Measurements from ENCODE around the gene PWWP2B.

PWWP2B gene

DNA sequence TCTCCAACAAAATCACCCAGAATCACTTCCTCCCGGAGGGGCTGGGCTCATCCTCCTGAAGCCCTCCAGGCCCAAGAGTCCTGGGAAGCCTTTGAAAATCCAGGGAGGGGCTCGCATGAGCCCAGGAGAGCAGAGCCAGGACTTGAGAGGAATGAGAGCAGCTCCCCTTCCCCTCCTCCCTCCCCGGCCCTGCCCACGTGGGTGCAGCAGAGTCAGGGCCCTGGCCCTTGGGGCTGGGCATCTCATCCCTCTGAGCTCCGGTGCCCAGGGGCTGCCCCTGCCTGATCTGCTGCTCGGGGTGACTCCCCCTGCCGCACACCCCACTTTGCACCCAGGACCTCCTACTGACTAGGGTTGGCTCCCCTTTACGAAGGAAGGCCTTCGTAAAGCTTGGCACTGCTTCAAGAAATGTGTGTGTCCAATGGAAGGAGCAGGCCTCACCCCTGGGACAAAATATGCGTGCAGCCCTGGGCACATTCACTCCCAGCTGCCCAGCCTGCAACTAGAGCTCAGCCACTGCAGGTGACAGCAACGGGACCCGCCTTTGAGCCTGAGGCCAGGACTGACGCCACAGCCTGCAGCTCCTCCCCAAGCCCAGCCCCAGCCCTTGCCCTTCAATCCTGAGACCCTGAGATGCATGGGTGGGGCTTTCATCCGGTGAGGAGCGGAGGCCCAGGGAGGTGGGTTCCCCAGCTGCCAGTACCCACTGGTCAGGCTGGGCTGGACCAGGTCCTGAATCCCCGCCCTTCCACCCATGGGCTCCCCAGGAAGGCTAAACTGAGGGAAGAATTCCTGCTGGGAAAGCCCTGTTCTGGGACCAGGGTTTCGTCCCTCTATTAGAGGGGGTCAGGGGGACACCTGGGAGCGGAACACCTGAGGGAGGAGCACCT is 21.8 kb downstream of the PWWP2B start:
- DNase-seq (ENCODE audit: low read depth in 1 of 2, low spot score in 1 of 2), result no peak

DNA sequence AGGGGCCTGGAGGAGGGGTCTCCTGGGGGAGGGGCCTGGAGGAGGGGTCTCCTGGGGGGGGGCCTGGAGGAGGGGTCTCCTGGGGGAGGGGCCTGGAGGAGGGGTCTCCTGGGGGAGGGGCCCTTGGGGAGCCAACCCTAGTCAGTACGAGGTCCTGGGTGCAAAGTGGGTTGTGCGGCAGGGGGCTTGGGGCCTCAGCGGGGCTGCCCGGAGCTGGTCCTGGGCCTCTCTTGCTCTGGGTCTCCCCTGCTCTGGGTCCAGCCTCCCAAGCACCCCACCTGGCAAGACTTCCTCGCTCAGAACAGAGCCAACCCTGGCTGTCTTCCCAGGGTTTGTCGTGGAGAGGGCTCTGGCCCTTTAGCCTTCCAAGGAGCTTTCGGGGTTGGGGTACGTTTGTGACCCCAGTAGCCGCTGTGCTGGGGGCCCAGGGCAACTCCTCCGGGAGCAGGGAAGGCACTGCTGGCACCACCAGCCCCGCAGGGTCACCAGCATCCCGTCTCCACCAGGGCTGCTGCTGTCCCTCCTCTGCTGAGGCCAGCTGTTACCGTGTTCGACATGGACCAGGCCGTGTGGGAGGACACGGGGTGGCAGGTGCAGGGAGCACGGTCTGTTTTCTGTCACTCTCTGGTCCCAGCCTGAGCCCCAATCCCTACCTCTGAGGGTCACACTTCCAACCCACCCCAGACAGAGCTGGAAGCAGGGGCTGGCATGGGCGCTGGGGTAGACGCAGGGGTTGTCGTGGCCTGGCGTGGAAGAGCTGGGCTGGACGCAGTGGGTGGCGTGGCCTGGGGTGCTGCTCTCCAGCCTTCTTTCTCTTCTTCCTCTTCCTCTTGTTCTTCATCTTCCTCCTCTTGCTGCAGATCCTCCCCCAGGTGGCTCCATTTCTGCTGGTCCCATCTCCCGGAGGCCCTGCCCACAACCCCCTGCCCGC is 22.8 kb downstream of the PWWP2B start:
- DNase-seq (ENCODE audit: low read depth in 1 of 2, low spot score in 1 of 2), result no peak

DNA sequence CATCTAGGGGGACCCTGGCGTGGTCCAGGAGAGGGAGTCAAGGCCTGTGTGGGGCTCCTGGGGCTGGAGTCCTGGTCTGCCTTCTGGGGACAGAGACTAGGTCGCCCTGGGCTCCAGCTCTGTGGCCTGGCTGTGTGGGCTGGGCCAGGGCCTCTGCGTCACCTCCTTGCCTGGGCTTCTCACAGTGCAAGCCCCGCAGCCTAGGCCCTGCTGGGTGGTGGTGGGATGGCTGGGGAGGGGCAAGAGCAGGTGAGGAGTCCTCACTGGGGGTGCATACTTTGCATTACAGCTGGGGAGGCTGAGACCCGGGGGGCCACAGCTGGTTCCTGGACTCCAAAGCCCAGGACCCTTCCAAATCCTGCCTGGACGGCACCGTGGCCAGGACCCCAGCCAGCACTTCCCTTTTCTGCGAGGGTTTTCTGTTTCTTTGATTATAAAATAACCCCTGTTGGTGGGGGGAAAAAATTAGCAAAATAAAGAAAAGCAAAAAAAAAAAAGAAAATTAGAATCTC is 23.5 kb downstream of the PWWP2B start:
- no peak for DNase-seq (ENCODE audit: low read depth in 1 of 2, low spot score in 1 of 2)

DNA sequence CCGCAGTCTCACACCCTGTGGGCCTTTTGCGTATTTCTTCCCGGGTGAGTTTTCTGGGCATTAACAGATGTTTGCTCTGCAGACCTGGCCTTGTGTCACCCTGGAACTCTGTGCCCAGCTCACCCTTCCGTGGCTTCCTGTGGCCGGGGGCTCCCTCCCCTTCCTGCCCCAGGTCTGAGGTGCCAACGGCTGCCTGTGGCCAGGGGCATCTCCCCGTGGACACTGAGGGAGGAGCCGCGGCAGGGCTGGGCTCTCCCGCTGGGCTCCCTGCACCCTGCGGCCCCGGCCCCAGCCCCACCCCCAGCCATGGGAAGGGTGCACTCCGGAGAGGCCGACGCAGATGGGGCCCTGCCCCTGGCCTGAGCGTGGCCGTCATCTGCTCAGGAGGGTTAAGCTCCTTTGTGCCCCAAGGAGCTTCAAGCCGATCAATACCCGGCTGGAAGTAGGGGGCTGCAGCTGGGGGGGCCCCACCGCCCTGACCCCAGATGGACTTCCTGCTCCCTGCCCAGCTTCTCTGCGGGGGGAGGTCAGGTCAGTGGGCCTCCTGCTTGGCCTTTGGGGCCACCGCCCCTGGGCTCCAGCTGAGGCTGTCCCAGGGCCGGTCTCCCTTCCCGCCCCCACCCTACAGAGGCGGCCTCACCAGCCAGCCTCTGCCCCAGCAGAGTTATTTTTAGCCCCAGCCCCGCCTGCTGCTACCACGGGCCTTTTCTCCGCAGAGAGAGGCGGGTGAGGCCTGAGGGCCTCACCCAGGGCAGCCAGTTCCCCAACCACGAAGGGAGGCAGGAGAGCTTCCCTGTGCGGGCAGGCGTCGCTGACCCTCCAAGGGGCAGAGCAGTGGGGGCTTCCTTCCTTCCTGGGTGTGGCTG is 24.2 kb downstream of the PWWP2B start:
- DNase-seq (ENCODE audit: low read depth in 1 of 2, low spot score in 1 of 2), result no peak

DNA sequence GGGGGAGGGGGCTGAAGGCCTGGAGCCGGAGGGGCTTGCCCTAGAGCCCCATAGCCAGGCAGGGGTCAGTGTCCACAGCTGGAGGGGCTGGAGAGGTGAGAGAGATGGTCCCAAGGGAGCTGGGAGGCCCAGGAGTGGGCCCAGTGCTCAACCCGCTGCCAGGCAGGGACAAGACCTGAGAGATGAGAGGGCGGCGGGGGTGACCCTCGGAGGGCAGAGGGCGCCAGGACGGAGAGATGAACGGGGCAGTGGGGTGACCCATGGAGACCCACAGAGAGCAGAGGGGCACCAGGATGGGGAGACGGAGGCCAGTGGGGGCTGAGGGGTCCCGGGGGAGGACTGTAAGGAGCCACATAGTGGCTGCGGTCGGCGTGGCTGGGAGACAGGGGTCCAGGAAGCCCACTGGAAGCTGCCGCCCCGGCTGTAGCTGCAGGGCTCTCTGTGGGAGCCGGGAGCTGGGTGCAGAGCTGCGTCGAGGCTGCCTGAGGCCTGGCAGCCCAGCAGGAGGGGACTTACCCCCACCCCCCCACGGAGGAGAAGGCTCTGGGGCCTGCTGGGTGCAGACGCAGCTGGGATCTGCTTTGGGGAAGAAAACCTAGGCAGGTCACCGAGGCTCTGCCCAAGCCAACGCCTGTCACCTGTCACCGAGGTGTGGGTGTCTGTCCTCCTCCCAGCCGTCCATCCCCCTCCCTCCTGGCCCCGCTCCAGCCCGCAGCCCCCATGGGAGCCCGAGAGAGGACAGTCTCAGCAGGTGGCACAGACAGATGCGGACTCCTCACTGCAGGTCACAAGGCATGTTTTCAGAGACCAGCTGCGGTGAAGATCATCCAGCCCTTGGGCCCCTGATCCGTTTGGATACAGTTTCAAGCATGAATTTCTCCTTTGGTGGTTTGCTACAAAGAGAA is 25.1 kb downstream of the PWWP2B start:
- no peak for DNase-seq (ENCODE audit: low read depth in 1 of 2, low spot score in 1 of 2)

DNA sequence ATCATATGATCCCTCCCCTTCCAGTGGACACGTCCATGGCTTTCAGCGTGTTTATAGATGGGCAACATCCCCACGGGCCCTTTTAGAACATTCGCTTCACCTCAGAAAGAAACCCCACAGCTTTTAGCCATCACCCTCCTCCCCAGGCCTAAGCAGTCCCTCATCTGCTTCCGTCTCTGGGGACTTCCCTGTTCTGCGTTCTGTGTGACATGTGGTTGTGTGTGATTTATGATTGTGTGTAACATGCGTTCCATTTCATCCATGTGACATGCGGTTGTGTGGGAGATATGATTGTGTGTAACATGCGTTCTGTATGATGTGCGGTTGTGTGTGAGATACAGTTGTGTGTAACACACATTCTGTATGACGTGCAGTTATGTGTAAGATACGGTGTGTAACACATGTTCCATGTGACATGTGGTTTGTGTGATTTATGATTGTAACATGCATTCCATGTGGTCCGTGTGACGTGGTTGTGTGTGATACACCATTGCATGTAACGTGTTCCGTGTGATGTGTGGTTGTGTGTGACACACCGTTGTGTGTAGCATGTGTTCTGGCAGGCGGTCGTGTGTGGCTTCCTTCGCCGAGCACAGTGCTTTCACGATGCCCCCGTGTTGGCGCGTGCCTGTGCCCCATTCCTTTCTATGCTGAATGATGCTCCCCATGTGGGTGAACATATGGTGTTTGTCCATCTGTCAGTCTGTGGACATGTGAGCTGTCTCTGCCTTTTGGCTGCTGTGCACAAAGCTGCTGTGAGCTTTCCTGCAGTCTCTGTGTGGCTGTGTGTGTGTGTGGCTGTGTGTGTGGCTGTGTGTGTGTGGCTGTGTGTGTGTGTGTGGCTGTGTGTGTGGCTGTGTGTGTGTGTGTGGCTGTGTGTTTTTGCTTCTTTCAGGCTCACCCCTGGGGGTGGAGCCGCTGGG is 26.2 kb downstream of the PWWP2B start:
- no peak for DNase-seq (ENCODE audit: low read depth in 1 of 2, low spot score in 1 of 2)

DNA sequence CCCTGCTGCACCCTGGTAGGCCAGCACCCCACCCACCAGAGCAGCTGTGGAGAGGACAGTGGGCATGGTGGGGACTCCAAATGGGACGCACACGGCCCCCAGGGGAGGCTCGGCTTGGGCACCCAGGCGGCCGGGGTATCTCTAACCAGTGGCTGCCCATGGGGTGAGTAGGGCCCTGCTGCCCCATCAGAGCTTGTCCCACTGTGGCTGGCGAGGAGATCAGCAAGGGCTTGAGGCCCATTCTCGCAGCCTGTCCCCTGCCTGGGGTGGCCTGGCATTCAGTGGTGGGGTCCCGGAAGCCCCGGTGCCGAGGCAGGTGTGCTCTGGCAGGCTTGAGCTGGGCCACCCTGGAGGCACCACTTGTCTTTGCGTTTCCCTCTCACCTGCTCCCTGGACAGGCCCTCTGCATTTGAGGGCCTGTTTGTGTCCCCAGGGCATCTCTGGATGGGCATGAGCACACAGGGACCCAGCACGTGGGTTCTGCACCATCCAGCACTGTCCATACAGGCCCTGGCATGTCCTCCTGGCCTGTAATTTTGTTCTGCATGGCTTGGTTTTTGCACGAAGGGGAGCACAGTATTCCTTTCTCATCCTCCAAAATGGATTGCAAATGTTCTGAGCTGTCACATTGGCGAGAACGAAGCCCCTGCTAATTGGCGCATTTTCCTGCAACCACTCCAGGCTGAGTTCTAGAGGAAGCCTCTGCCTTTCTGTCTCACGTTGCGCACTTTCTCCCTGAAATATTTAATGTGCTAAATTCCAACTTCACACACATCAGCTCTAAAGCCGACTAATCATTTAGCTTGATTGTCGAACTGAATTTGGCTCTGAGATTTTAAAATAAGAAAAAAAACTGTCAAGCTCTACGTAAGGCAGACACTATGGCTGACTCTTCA is 27.2 kb downstream of the PWWP2B start:
- DNase-seq (ENCODE audit: low read depth in 1 of 2, low spot score in 1 of 2), result no peak

DNA sequence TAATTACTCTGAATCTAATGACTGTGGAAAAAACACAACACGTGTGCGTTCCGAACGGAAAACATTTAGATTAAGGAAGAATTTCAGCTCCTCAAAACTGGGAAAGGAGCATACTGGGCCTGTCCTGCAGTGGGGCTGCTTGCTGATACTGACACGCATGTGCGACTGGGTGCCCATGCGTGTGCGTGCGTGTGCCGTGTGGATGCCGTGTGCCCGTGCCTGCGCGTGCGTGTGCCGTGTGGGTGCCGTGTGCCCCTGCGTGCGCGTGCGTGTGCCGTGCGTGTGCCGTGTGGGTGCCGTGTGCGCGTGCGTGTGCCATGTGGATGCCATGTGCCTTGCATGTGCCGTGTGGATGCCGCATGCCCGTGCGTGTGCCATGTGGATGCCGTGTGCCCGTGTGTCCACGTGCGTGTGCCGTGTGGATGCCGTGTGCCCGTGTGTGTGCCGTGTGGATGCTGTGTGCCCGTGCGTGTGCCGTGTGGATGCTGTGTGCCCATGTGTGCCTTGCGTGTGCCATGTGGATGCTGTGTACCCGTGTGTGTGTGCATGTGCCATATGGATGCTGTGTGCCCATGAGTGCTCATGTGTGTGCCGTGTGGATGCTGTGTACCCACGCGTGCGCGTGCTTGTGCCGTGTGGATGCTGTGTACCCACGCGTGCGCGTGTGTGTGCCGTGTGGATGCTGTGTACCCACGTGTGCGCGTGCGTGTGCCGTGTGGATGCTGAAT is 28.2 kb downstream of the PWWP2B start:
- DNase-seq (ENCODE audit: low read depth in 1 of 2, low spot score in 1 of 2), result no peak

DNA sequence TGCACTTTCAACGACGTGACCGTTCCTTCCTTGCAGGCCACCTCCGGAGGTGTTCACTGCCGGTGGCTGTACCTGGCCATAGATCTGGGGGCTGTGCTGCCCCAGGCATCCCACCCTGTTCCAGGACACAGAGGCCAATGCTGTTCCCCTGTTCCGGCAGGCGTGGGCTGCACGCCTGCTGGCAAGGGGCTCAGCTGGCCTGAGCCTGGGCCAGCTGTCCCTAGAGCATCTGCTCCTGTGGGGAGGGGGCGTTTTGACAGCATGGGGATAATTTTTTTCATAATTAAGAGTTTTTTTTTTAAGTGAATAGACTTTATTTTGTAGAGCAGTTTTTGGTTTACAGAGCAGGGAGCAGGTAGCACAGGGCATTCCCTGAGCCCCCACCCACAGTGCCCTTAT is 28.8 kb downstream of the PWWP2B start:
- DNase-seq (ENCODE audit: low read depth in 1 of 2, low spot score in 1 of 2), result no peak

DNA sequence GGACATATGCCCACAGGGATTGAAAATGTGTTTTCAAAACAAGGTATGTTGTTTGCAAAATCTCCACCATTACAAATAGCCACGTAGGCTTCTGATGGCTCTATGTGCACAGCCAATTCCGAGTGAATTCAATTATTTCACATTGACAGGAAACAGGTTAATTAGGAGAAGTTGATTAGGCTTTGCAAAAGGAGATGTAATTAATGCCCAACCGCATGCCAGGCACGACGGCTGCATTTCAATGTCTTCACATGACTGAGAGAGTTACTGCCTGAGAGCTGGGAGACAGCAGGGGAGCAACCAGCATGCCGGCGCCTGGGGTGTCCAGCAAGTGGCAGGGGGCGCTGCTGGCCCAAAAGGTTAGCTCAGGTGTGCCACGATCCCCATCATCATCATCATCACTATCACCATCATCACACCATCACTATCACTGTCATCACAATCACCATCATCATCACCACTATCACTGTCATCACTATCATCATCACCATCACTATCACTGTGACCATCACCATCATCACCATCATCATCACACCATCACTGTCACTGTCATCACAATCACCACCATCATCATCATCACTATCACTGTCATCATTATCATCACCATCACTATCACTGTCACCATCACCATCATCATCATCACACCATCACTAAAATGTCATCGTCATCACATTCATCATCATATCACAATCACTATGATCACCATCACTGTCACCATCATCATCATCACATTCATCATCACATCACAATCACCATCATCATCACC is 30.2 kb downstream of the PWWP2B start:
- DNase-seq (ENCODE audit: low read depth in 1 of 2, low spot score in 1 of 2), result no peak

DNA sequence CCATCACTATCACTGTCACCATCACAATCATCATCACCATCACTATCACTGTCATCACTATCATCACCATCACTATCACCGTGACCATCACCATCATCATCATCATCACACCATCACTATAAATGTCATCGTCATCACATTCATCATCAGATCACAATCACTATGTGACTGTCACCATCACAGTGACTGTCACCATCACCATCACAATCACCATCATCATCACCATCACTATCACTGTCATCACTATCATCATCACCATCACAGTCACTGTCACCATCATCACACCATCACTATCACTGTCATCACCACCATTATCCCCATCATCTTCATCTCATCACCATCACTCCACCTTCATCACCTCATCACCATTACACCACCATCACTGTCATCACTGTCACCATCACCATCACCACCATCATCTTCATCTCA is 31.0 kb downstream of the PWWP2B start:
- DNase-seq (ENCODE audit: low read depth in 1 of 2, low spot score in 1 of 2), result no peak

DNA sequence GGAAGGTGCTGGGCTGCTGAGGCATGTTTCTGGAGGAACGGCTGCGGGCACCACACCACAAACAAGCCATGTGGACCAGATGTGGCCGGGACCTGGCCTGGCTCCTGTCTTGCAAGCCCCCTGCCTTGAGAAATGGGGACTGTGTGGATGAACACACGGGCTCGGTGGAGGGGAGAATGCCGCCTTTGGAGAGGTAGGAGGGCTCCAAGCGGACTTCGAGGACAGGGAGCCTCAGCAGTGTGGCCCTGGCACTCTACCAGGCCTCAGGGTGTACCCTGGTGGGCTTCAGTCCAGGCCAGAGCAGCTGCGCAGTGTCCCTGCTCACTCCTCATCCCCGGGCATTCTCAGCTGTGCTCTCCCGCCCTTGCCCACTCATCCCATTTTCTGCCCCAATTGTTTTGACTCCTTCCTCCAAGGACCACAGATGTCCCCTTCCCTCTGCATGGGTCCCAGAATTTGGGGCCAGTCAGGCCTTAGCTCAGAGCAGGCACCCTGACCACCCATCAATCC is 31.5 kb downstream of the PWWP2B start:
- DNase-seq (ENCODE audit: low read depth in 1 of 2, low spot score in 1 of 2), result no peak

DNA sequence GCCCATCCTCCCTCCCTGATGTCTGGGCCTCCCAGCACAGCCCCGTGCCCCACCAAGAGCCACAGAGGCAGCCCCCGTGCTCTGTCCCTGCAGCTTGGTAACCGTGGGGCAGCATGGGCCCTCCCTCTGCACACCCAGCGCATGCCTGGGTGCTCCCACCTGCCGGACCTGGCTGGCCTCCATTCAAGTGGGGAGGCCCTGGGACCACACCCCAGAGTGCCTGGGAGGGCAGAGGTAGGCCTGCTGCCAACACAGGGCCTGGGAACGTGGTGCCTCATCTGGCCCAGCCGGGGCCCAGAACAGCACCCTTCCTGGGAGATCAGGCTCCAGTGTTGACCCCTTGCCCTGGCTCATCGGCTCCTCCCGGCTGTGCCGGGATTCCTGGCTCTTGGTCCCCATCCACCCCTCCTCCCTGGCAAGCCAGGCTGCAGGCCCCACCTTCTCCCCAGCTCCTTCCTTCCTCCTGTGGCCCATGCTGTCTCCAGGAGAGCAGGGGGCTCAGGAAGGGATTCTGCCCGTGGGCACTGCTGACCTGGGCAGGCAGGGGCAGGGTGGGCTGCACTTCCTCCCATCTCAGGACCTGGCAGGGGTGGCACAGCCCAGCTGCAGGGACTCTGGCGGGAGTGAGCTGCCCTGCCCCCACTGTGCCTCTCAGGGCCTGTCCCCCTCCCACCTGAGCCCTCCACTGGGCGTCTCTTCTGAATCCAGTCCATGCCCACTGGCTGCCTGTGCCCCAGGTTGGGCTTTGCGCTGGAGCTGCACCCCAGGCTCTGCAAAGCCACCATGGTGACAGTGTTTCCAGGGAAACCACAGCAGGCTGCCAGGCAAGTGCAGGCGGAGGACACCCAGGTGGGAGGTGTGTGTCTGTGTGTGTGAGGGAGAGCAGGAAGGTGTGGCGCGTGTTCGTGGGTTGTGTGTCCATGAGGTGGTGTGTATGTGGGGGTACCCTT is 32.6 kb downstream of the PWWP2B start:
- no peak for DNase-seq (ENCODE audit: low read depth in 1 of 2, low spot score in 1 of 2)

DNA sequence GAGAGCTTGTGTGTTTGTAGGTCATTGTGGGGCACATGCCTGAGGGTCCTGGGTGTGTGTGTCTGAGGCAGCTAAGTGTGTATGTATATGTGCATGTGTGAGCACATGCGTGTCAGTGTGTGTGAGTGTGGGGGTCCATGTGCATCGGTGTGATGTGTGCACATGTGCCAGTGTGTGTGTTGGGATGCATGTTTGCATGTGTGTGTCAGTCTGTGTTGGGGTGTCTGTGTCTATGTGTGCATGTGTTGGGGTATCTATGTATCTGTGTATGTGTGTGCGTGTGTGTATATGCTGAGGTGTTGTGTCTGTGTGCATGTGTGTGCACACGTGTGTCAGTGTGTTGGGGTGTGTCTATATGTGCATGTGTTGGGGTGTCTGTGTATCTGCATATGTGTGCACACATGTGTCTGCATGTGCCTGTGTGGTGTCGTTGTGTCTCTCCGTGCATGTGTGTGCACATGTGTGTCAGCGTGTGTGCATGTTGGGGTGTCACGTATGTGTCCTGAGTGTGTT is 33.3 kb downstream of the PWWP2B start:
- DNase-seq (ENCODE audit: low read depth in 1 of 2, low spot score in 1 of 2), result no peak

DNA sequence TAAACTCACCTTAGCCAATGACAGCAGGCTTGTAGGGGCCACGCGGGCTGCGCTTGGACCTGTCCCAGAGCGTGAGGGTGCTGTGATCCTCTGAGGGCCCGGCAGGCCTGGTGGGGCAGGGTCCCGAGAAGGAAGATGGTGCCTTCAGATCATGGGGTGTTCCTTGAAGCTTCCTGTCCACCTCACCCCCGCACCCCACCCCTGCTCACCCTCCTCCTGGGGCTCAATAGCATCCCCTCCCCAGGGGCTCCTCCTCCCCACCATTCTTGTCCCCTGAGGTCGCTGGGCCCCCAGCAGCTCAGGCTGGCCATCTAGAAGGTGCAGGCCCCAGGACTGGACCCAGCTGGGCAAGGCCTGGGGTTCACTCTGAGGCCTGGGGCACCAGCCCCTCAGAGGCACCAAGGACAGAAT is 33.9 kb downstream of the PWWP2B start:
- DNase-seq (ENCODE audit: low read depth in 1 of 2, low spot score in 1 of 2), result no peak
